ENCODE data around the gene LYPD3.

GRCh38 chr19:43480574-43480973 lies 15.2 kb upstream of the LYPD3 start:
- TF ChIP-seq MYC (IDR thresholded peaks at IDR 0.05; ENCODE audit: low read depth, low read length): no peak
- TF ChIP-seq MAX (IDR thresholded peaks at IDR 0.05; ENCODE audit: low read depth, low read length): no peak
- TF ChIP-seq POLR2A (IDR thresholded peaks at IDR 0.05; ENCODE audit: extremely low read depth, insufficient read length): no peak
